HEK293 (cell line): ENCODE measurements around the gene INF2.

ENCODE experiments used
- ZBTB8A ChIP-seq: fragments of 450-650 bp; formaldehyde crosslinking; IDR thresholded peaks from 2 replicates; pipeline ENCODE4 v1.5.1; 2016; ENCODE audit warnings: missing biosample characterization, missing genetic modification characterization
- ZNF335 ChIP-seq: fragments of 450-650 bp; formaldehyde crosslinking; conservative IDR thresholded peaks from 2 replicates; pipeline ENCODE4 v1.5.1; 2016; ENCODE audit warnings: missing biosample characterization, missing genetic modification characterization
- TF ChIP-seq, protein P1 (sequence below): fragments of 450-650 bp; formaldehyde crosslinking; IDR thresholded peaks from 2 replicates; pipeline ENCODE4 v1.5.1; 2016; ENCODE audit warnings: missing biosample characterization, missing genetic modification characterization
- TF ChIP-seq, protein P2 (sequence below): fragments of 450-650 bp; formaldehyde crosslinking; IDR thresholded peaks from 2 replicates; pipeline ENCODE4 v1.5.1; 2016; ENCODE audit warnings: missing biosample characterization, missing genetic modification characterization
- TF ChIP-seq, protein P3 (sequence below): fragments of 450-650 bp; formaldehyde crosslinking; IDR thresholded peaks from 2 replicates; pipeline ENCODE4 v1.5.1; 2016; ENCODE audit warnings: missing biosample characterization, missing genetic modification characterization, low read depth

DNA sequence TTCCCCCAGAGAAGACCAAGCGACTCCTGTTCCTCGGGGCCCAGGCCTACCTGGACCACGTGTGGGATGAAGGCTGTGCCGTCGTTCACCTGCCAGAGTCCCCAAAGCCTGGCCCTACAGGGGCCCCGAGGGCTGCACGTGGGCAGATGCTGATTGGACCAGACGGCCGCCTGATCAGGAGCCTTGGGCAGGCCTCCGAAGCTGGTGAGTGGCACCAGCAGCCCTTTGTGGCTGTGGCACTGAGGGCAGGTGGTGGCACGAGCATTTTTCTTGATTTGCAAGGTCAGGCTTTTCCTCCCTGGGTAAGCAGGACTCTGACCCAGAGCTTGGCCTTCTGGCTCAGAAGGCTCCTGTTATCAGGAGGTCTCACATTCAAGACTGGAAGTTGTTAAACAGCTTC, 66.2 kb downstream of the INF2 start:
- TF ChIP-seq, protein P1, sequence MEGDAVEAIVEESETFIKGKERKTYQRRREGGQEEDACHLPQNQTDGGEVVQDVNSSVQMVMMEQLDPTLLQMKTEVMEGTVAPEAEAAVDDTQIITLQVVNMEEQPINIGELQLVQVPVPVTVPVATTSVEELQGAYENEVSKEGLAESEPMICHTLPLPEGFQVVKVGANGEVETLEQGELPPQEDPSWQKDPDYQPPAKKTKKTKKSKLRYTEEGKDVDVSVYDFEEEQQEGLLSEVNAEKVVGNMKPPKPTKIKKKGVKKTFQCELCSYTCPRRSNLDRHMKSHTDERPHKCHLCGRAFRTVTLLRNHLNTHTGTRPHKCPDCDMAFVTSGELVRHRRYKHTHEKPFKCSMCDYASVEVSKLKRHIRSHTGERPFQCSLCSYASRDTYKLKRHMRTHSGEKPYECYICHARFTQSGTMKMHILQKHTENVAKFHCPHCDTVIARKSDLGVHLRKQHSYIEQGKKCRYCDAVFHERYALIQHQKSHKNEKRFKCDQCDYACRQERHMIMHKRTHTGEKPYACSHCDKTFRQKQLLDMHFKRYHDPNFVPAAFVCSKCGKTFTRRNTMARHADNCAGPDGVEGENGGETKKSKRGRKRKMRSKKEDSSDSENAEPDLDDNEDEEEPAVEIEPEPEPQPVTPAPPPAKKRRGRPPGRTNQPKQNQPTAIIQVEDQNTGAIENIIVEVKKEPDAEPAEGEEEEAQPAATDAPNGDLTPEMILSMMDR (tag by site-specific recombination), result no peak
- TF ChIP-seq, protein P2, sequence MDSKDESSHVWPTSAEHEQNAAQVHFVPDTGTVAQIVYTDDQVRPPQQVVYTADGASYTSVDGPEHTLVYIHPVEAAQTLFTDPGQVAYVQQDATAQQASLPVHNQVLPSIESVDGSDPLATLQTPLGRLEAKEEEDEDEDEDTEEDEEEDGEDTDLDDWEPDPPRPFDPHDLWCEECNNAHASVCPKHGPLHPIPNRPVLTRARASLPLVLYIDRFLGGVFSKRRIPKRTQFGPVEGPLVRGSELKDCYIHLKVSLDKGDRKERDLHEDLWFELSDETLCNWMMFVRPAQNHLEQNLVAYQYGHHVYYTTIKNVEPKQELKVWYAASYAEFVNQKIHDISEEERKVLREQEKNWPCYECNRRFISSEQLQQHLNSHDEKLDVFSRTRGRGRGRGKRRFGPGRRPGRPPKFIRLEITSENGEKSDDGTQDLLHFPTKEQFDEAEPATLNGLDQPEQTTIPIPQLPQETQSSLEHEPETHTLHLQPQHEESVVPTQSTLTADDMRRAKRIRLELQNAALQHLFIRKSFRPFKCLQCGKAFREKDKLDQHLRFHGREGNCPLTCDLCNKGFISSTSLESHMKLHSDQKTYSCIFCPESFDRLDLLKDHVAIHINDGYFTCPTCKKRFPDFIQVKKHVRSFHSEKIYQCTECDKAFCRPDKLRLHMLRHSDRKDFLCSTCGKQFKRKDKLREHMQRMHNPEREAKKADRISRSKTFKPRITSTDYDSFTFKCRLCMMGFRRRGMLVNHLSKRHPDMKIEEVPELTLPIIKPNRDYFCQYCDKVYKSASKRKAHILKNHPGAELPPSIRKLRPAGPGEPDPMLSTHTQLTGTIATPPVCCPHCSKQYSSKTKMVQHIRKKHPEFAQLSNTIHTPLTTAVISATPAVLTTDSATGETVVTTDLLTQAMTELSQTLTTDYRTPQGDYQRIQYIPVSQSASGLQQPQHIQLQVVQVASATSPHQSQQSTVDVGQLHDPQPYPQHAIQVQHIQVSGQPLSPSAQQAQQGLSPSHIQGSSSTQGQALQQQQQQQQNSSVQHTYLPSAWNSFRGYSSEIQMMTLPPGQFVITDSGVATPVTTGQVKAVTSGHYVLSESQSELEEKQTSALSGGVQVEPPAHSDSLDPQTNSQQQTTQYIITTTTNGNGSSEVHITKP, result no peak
- no peak for TF ChIP-seq ZBTB8A (tag by site-specific recombination)
- TF ChIP-seq, protein P3, sequence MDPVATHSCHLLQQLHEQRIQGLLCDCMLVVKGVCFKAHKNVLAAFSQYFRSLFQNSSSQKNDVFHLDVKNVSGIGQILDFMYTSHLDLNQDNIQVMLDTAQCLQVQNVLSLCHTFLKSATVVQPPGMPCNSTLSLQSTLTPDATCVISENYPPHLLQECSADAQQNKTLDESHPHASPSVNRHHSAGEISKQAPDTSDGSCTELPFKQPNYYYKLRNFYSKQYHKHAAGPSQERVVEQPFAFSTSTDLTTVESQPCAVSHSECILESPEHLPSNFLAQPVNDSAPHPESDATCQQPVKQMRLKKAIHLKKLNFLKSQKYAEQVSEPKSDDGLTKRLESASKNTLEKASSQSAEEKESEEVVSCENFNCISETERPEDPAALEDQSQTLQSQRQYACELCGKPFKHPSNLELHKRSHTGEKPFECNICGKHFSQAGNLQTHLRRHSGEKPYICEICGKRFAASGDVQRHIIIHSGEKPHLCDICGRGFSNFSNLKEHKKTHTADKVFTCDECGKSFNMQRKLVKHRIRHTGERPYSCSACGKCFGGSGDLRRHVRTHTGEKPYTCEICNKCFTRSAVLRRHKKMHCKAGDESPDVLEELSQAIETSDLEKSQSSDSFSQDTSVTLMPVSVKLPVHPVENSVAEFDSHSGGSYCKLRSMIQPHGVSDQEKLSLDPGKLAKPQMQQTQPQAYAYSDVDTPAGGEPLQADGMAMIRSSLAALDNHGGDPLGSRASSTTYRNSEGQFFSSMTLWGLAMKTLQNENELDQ, result no peak
- no peak for TF ChIP-seq ZNF335
